MM.1S (cell line): ENCODE measurements around the gene TMEM271.

Source experiments
- DNase-seq: peaks from one replicate; pipeline ENCODE4 v3.0.0-alpha.2; 2015
- H2AFZ ChIP-seq: fragments of 300-600 bp; sonication (generic); 2 replicates; pipeline ENCODE4 v1.6.0; 2016; ENCODE audit warnings: antibody characterized with exemption, low read length
- H3F3A ChIP-seq: fragments of 300-600 bp; sonication (generic); 2 replicates; pipeline ENCODE4 v1.6.1; 2016; ENCODE audit warnings: mild to moderate bottlenecking, antibody characterized with exemption, low read length, moderate library complexity, mixed read lengths; ENCODE audit not compliant: insufficient read depth
- H3K27ac ChIP-seq: fragments of 300-600 bp; sonication (generic); 2 replicates; pipeline ENCODE4 v1.5.1; 2016; ENCODE audit warnings: mild to moderate bottlenecking, low read length
- H3K27me3 ChIP-seq: fragments of 300-600 bp; sonication (generic); replicated peaks from 2 replicates; pipeline ENCODE4 v1.6.0; 2016; ENCODE audit warnings: low read length; ENCODE audit not compliant: insufficient read depth
- H3K36me3 ChIP-seq: fragments of 300-600 bp; sonication (generic); replicated peaks from 2 replicates; pipeline ENCODE4 v1.6.1; 2016; ENCODE audit warnings: mild to moderate bottlenecking, low read length, mixed read lengths; ENCODE audit not compliant: insufficient read depth
- H3K4me1 ChIP-seq: fragments of 300-600 bp; sonication (generic); 2 replicates; pipeline ENCODE4 v1.6.1; 2016; ENCODE audit warnings: low read length, mixed read lengths
- H3K4me2 ChIP-seq: fragments of 300-600 bp; sonication (generic); 2 replicates; pipeline ENCODE4 v1.6.0; 2016; ENCODE audit warnings: low read depth, low read length
- H3K4me3 ChIP-seq: fragments of 300-600 bp; sonication (generic); 2 replicates; pipeline ENCODE4 v1.5.1; 2016; ENCODE audit warnings: low read length, mixed read lengths
- H3K79me2 ChIP-seq: fragments of 300-600 bp; sonication (generic); 2 replicates; pipeline ENCODE4 v1.6.1; 2016; ENCODE audit warnings: mixed run types, low read length, mixed read lengths
- H3K9ac ChIP-seq: fragments of 300-600 bp; sonication (generic); 2 replicates; pipeline ENCODE4 v1.6.1; 2016; ENCODE audit warnings: low read length, mixed read lengths
- H3K9me2 ChIP-seq: fragments of 300-600 bp; sonication (generic); replicated peaks from 2 replicates; pipeline ENCODE4 v1.6.1; 2016; ENCODE audit warnings: mild to moderate bottlenecking, low read length, mixed read lengths; ENCODE audit not compliant: insufficient read depth
- H3K9me3 ChIP-seq: fragments of 300-600 bp; sonication (generic); replicated peaks from 2 replicates; pipeline ENCODE4 v1.6.1; 2016; ENCODE audit warnings: mild to moderate bottlenecking, low read length, mixed read lengths; ENCODE audit not compliant: insufficient read depth
- H4K20me1 ChIP-seq: fragments of 300-600 bp; sonication (generic); 2 replicates; pipeline ENCODE4 v1.6.1; 2016; ENCODE audit warnings: mild to moderate bottlenecking, low read length, moderate library complexity, mixed read lengths; ENCODE audit not compliant: insufficient read depth
- EZH2 ChIP-seq: fragments of 300-600 bp; sonication (generic); optimal IDR thresholded peaks from 2 replicates; pipeline ENCODE3; 2017; ENCODE audit warnings: low read depth, mild to moderate bottlenecking, antibody characterized with exemption, low read length, mixed read lengths
- EZH2phosphoT487 ChIP-seq: fragments of 300-600 bp; sonication (generic); IDR thresholded peaks from 2 replicates; pipeline ENCODE4 v1.6.1; 2018; ENCODE audit warnings: antibody characterized with exemption, low read length
- TF ChIP-seq, protein P1 (sequence below): fragments of 300-600 bp; sonication (generic); IDR thresholded peaks from 2 replicates; pipeline ENCODE4 v1.5.1; 2016; ENCODE audit warnings: antibody characterized with exemption, low read length, mixed read lengths

TMEM271 gene

DNA sequence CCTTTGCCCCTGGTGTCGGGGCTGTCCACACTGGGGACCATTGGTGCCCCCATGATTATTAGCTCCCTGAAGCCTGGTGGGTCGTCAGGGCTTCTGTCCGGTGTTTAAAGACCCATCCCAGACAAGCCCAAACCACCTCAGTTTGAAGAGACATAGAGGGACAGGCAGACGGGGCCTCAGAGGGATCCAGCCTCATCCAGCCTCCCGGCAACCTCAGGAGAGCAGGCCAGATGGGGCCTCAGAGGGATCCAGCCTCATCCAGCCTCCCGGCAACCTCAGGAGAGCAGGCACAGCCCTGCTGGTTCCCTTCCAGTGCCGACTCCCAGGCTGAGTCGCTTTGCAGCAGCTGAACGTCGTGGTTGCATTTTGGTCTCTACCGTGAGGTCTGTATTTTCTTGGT is 45.0 kb downstream of the TMEM271 start:
- Histone ChIP-seq H3K4me2 (no peak overlapping the region), H3K27me3 (no peaks in the 10 kb centered on the region), H3K36me3 (no peaks in the 10 kb centered on the region), H3K27ac (no peak overlapping the region), H3K4me1 (no peaks in the 10 kb centered on the region), H2AFZ (no peak overlapping the region), H4K20me1 (no peaks in the 10 kb centered on the region), H3K4me3 (no peak overlapping the region), H3K9me2 (no peaks in the 10 kb centered on the region), H3K9me3 (no peaks in the 10 kb centered on the region), H3K9ac (no peak overlapping the region), H3F3A (no peaks in the 10 kb centered on the region), H3K79me2 (no peaks in the 10 kb centered on the region)
- TF ChIP-seq, protein P1, sequence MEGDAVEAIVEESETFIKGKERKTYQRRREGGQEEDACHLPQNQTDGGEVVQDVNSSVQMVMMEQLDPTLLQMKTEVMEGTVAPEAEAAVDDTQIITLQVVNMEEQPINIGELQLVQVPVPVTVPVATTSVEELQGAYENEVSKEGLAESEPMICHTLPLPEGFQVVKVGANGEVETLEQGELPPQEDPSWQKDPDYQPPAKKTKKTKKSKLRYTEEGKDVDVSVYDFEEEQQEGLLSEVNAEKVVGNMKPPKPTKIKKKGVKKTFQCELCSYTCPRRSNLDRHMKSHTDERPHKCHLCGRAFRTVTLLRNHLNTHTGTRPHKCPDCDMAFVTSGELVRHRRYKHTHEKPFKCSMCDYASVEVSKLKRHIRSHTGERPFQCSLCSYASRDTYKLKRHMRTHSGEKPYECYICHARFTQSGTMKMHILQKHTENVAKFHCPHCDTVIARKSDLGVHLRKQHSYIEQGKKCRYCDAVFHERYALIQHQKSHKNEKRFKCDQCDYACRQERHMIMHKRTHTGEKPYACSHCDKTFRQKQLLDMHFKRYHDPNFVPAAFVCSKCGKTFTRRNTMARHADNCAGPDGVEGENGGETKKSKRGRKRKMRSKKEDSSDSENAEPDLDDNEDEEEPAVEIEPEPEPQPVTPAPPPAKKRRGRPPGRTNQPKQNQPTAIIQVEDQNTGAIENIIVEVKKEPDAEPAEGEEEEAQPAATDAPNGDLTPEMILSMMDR: no peak
- TF ChIP-seq EZH2phosphoT487: no peak
- no peak for TF ChIP-seq EZH2
- DNase-seq: no peak

GRCh38 chr4:530017-530781 is 45.9 kb downstream of the TMEM271 start:
- Histone ChIP-seq H3K79me2 (no peaks in the 10 kb centered on the region), H3K9me2 (no peaks in the 10 kb centered on the region), H3K4me3 (no peak overlapping the region), H3F3A (no peaks in the 10 kb centered on the region), H3K27me3 (no peaks in the 10 kb centered on the region), H3K9me3 (no peaks in the 10 kb centered on the region), H3K4me1 (no peaks in the 10 kb centered on the region), H3K9ac (no peak overlapping the region), H4K20me1 (no peaks in the 10 kb centered on the region), H3K36me3 (no peaks in the 10 kb centered on the region), H3K27ac (no peak overlapping the region), H3K4me2 (no peak overlapping the region), H2AFZ (no peak overlapping the region)
- DNase-seq: no peak
- TF ChIP-seq EZH2phosphoT487 (no peak), EZH2 (no peak)
- TF ChIP-seq, protein P1: no peak

- Histone ChIP-seq H3K79me2 (no peaks in the 10 kb centered on the region), H3K9me3 (no peaks in the 10 kb centered on the region), H3K27me3 (no peaks in the 10 kb centered on the region), H3K9me2 (no peaks in the 10 kb centered on the region), H2AFZ (no peak overlapping the region), H4K20me1 (no peaks in the 10 kb centered on the region), H3K36me3 (no peaks in the 10 kb centered on the region), H3K9ac (no peak overlapping the region), H3K4me2 (no peak overlapping the region), H3K4me3 (no peak overlapping the region), H3K4me1 (no peaks in the 10 kb centered on the region), H3F3A (no peaks in the 10 kb centered on the region), H3K27ac (no peak overlapping the region)
- DNase-seq: no peak
- TF ChIP-seq, protein P1: no peak
- TF ChIP-seq EZH2phosphoT487 (no peak), EZH2 (no peak)
These were observed 46.5 kb downstream of the TMEM271 start for GRCh38 chr4:529563-529962.
